Measurements from ENCODE around the gene CABP4.
"Not testable (repeated sequence)": the region's sequence is repeated elsewhere in the genome, so short reads cannot be mapped to it uniquely, and the experiment has no call there.

The CABP4 gene

GRCh38 chr11:67453816-67454732 lies 1.1 kb upstream of the CABP4 start:
- no peaks in the 10 kb centered on the region for H3K36me3 Mint-ChIP-seq
- peak; percentile 22 for ATAC-seq
- H3K4me1 Mint-ChIP-seq = peaks cover 66% of the 10 kb centered on the region
- H3K4me3 Mint-ChIP-seq = no peak overlapping the region
- no peaks in the 10 kb centered on the region for H3K9me3 Mint-ChIP-seq
- peak overlapping the region; percentile 62 for H3K27ac Mint-ChIP-seq
- H3K27me3 Mint-ChIP-seq = no peaks in the 10 kb centered on the region

- H3K27me3 Mint-ChIP-seq = no peaks in the 10 kb centered on the region
- no peak for ATAC-seq
- peaks cover 67% of the 10 kb centered on the region for H3K4me1 Mint-ChIP-seq
- H3K9me3 Mint-ChIP-seq = no peaks in the 10 kb centered on the region
- H3K36me3 Mint-ChIP-seq = no peaks in the 10 kb centered on the region
- no peak overlapping the region for H3K4me3 Mint-ChIP-seq
- H3K27ac Mint-ChIP-seq = peak overlapping the region; percentile 91
Measured at GRCh38 chr11:67456068-67456705, 1.0 kb downstream of the CABP4 start.

GRCh38 chr11:67457453-67457852 lies 2.3 kb downstream of the CABP4 start:
- Mint-ChIP-seq H3K4me3 (no peak overlapping the region), H3K27me3 (no peaks in the 10 kb centered on the region), H3K4me1 (peaks cover 59% of the 10 kb centered on the region), H3K36me3 (no peaks in the 10 kb centered on the region), H3K27ac (peak overlapping the region; percentile 91), H3K9me3 (no peaks in the 10 kb centered on the region)
- no peak for ATAC-seq

- no peaks in the 10 kb centered on the region for H3K27me3 Mint-ChIP-seq
- H3K9me3 Mint-ChIP-seq = no peaks in the 10 kb centered on the region
- no peak for ATAC-seq
- H3K27ac Mint-ChIP-seq = peak overlapping the region; percentile 91
- H3K36me3 Mint-ChIP-seq = no peaks in the 10 kb centered on the region
- peaks cover 65% of the 10 kb centered on the region for H3K4me1 Mint-ChIP-seq
- no peak overlapping the region for H3K4me3 Mint-ChIP-seq
Measured at GRCh38 chr11:67458266-67458665, 3.1 kb downstream of the CABP4 start.

- no peaks in the 10 kb centered on the region for H3K27me3 Mint-ChIP-seq
- H3K27ac Mint-ChIP-seq = no peak overlapping the region
- H3K4me3 Mint-ChIP-seq = no peak overlapping the region
- ATAC-seq = no peak
- H3K36me3 Mint-ChIP-seq = peaks cover 7% of the 10 kb centered on the region
- H3K4me1 Mint-ChIP-seq = peaks cover 81% of the 10 kb centered on the region
- no peaks in the 10 kb centered on the region for H3K9me3 Mint-ChIP-seq
Measured at GRCh38 chr11:67463186-67463585, 8.0 kb downstream of the CABP4 start.

- Mint-ChIP-seq H3K9me3 (no peaks in the 10 kb centered on the region), H3K27ac (peak overlapping the region; percentile 90), H3K4me1 (peaks cover 79% of the 10 kb centered on the region), H3K4me3 (peak overlapping the region; percentile 88), H3K27me3 (no peaks in the 10 kb centered on the region), H3K36me3 (peaks cover 7% of the 10 kb centered on the region)
- ATAC-seq = no peak
Measured at GRCh38 chr11:67463680-67464410, 8.7 kb downstream of the CABP4 start.

GRCh38 chr11:67464411-67465188 lies 9.4 kb downstream of the CABP4 start:
- peak; percentile 84 for ATAC-seq
- Mint-ChIP-seq H3K4me3 (peak overlapping the region; percentile 88), H3K27ac (peak overlapping the region; percentile 90), H3K27me3 (no peaks in the 10 kb centered on the region), H3K36me3 (peaks cover 7% of the 10 kb centered on the region), H3K9me3 (no peaks in the 10 kb centered on the region), H3K4me1 (peaks cover 76% of the 10 kb centered on the region)

- ATAC-seq = no peak
- Mint-ChIP-seq H3K36me3 (peaks cover 7% of the 10 kb centered on the region), H3K4me1 (peaks cover 76% of the 10 kb centered on the region), H3K4me3 (peak overlapping the region; percentile 88), H3K27me3 (no peaks in the 10 kb centered on the region), H3K27ac (peak overlapping the region; percentile 90), H3K9me3 (no peaks in the 10 kb centered on the region)
Measured at GRCh38 chr11:67465189-67465510, 10.0 kb downstream of the CABP4 start.

GRCh38 chr11:67465530-67465929 lies 10.4 kb downstream of the CABP4 start:
- peaks cover 76% of the 10 kb centered on the region for H3K4me1 Mint-ChIP-seq
- H3K36me3 Mint-ChIP-seq, ATAC-seq, H3K9me3 Mint-ChIP-seq, H3K27me3 Mint-ChIP-seq: not testable (repeated sequence)
- H3K4me3 Mint-ChIP-seq = peak overlapping the region; percentile 88
- H3K27ac Mint-ChIP-seq = peak overlapping the region; percentile 90

- Mint-ChIP-seq H3K36me3 (peaks cover 7% of the 10 kb centered on the region), H3K27me3 (no peaks in the 10 kb centered on the region), H3K4me1 (peaks cover 74% of the 10 kb centered on the region), H3K9me3 (no peaks in the 10 kb centered on the region), H3K4me3 (no peak overlapping the region), H3K27ac (peak overlapping the region; percentile 95)
- no peak for ATAC-seq
Measured at GRCh38 chr11:67466367-67466766, 11.2 kb downstream of the CABP4 start.

GRCh38 chr11:67466962-67467771 lies 12.0 kb downstream of the CABP4 start:
- H3K4me3 Mint-ChIP-seq = peak overlapping the region; percentile 94
- H3K27ac Mint-ChIP-seq = peak overlapping the region; percentile 95
- H3K27me3 Mint-ChIP-seq = no peaks in the 10 kb centered on the region
- no peak for ATAC-seq
- peaks cover 82% of the 10 kb centered on the region for H3K4me1 Mint-ChIP-seq
- H3K36me3 Mint-ChIP-seq = peaks cover 7% of the 10 kb centered on the region
- H3K9me3 Mint-ChIP-seq = no peaks in the 10 kb centered on the region

- H3K36me3 Mint-ChIP-seq = peaks cover 7% of the 10 kb centered on the region
- H3K4me3 Mint-ChIP-seq = peak overlapping the region; percentile 94
- no peaks in the 10 kb centered on the region for H3K27me3 Mint-ChIP-seq
- H3K9me3 Mint-ChIP-seq = no peaks in the 10 kb centered on the region
- H3K4me1 Mint-ChIP-seq = peaks cover 79% of the 10 kb centered on the region
- peak overlapping the region; percentile 95 for H3K27ac Mint-ChIP-seq
- ATAC-seq = no peak
Measured at GRCh38 chr11:67468056-67468455, 12.9 kb downstream of the CABP4 start.

- Mint-ChIP-seq H3K9me3 (no peaks in the 10 kb centered on the region), H3K4me1 (peaks cover 76% of the 10 kb centered on the region), H3K36me3 (peaks cover 7% of the 10 kb centered on the region), H3K4me3 (peak overlapping the region; percentile 94), H3K27ac (peak overlapping the region; percentile 95), H3K27me3 (no peaks in the 10 kb centered on the region)
- peak; percentile 1 for ATAC-seq
Measured at GRCh38 chr11:67468456-67468758, 13.3 kb downstream of the CABP4 start.

- Mint-ChIP-seq H3K36me3 (peaks cover 7% of the 10 kb centered on the region), H3K27ac (peak within 1 kb of the TSS; percentile 95), H3K27me3 (no peaks in the 10 kb centered on the region), H3K4me3 (peak within 1 kb of the TSS; percentile 94), H3K9me3 (no peaks in the 10 kb centered on the region), H3K4me1 (peaks cover 71% of the 10 kb centered on the region)
- peak; percentile 89 for ATAC-seq
Measured at GRCh38 chr11:67468759-67469507, 13.8 kb downstream of the CABP4 start, which contains the start of gene TMEM134. Gene TMEM134 (minus strand): TSS chr11:67469251. CDS start chr11:67469192, 59 bp downstream.

Data from stimulated activated memory B cell treated with anti-CD40 and anti-IgM and Interleukin-4, amounts not matched to agents 10 μg/mL and 1 μg/mL and 100 μg/mL, for 72 hours (primary cell).